Right renal cortex interstitium (tissue), 3 donors: ENCODE results near the gene SAMD5. TPM values are rescaled to one million over a fixed set of nuclear protein-coding genes. Genes with fewer than 3 reads are reported as not detected.

ENCODE experiments used
- DNase-seq, 3 donors: peaks; one replicate each; pipeline ENCODE4 v3.0.0-alpha.2; 2013; ENCODE audit warnings: low read depth in 3 of 3, low spot score in 2 of 3
- polyA plus RNA-seq, 3 donors: library from polyadenylated mRNA; unstranded; fragments of 120-200 nt; gene quantifications; one replicate each; pipeline ENCODE4 v1.2.1, GENCODE V29; 2013; ENCODE audit not compliant: insufficient read length in 3 of 3

Gene SAMD5
- polyA plus RNA-seq, 3 donors, result 12.6 to 14.9 (median 14.4) TPM

GRCh38 chr6:147617366-147617765 is 108.9 kb downstream of the SAMD5 start:
- DNase-seq, result no peak

DNA sequence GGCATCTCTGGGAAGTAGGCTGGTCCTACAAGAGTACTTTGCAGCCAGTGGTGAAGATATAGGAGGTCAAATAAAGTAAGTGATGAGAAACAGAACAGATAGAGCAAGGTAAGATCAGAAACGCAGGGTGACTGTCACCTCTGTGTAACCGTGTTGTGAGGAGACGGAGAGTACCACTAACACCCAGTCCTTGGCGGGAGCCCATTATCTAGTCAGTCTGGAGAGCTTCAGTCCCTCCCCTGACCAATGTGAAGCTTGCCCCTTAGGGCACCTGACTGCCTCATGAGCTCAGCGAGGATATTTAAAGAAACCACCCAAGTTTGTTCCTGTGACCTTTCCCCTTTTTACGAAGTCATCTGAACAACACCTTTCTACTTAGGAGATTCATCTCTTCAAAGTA is 110.0 kb downstream of the SAMD5 start:
- DNase-seq, result no peak

DNA sequence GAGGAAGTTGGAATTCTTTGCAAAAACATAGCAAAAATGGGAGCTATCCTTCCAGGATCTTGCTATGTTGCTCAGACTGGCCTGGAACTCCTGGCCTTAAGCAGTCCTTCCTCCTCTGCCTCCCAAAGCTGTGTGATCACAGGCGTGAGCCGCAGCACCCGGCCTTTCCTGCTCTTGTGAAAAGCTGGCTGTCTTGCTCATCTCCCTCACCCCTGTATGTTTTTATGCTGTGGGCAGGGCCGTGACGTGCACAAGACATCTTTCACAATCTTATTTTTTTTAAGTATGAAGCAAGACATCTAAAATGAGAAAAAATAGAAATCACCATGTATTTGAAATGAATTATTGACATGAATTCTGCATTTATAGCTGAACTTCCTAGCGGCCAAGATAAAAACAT is 110.4 kb downstream of the SAMD5 start:
- no peak for DNase-seq
